Measurements from ENCODE around the gene POMT1.
A peak's percentile ranks its signal among the peaks of the same experiment; 100 is the strongest.
"Not testable (repeated sequence)": the region's sequence is repeated elsewhere in the genome, so short reads cannot be mapped to it uniquely, and the experiment has no call there.

The POMT1 gene

DNA sequence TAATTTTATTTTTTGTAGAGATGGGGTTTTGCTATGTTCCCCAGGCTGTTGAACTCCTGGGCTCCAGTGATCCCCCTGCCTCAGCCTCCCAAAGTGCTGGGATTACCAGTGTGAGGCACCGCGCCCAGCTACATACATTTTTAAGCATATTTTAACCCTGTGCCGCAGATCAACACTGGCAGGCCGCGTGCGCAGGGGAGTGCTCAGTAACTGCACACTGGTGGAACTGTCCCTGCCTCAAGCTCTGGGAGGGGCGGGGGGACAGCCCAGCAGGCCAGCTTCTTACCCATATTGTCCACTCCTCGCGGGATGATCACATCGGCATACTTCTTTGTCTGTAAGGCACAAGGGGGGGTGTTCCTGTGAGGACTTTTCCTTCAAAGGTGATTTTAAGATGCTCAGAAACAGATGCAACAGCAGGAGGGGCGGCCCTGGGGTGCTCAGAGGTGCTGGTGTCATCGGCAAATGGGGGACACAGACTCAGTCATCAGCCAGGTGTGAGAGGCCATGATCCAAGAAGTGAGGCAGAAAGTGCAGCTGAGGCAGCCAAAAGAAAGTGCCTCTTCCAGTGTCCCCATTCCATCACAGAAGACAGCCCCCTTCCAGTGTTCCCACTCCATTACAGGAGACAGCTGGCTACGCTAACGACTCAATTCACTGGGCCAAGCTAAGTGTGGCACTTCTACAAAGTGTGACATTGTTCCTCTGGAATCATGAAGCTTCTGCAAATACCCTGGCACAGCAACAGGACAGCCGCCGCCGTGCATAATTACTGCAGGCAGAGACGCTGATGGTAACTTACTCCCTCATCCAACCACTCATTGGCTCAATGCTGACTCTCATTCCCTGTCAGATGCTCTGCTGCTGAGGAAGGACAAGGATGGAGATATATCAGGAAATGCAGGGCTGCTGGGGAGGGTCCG lies 23.2 kb downstream of the POMT1 start:
- DNase-seq (ENCODE audit: low read depth, low spot score) = no peak

GRCh38 chr9:131528186-131528585 lies 25.5 kb downstream of the POMT1 start:
- no peak for DNase-seq (ENCODE audit: low read depth, low spot score)

- no peak for DNase-seq (ENCODE audit: low read depth, low spot score)
Observed at GRCh38 chr9:131528886-131529505, 26.3 kb downstream of the POMT1 start.

DNA sequence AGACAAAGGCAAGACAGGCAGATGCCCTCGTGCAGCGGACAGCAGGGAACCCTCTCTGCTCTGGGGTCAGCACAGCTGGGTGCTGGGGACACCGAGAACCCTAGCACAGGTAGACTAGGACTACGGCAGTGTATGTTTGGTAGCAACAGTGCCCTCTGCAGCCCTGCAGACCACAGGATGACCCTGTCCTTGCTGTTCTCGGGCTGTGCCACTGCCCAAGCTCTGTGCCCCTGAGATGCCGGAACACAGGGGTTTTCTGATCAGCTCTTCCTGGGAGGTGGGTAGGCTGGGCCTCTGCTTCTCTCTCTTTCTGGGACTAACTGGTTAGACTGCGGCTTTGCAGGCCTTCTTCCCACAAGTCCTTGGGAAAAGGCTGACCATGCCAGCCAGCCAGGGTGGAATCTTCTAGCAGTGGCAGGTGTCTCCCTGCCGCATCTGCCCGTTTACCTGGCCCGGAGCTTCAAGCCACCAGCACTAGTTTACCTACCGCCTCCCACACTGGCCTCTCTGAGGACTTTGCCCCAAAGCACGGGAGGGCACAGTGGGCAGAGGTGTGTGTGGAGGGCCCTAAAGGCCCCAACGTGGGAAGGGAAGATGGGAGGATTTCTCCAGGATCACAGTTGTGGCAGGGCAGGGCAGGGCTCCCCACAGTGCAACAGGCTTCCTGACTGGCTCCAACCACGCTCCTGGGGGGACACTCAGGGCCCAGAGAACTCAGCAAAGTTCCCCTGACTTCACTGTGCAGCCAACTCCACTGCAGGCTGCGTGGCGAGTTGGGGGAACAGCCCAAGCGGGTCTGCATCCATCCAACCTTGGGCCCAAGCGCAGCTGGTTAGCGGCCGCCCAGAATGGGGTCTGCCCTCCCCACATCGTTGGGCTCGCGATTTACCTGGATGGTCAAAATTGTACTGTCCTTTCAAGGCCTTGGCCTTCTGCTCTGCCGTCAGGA lies 27.2 kb downstream of the POMT1 start:
- DNase-seq (ENCODE audit: low read depth, low spot score) = no peak

- no peak for DNase-seq (ENCODE audit: low read depth, low spot score)
Observed at GRCh38 chr9:131530546-131530919, 27.8 kb downstream of the POMT1 start.

GRCh38 chr9:131530920-131531832 lies 28.5 kb downstream of the POMT1 start, which contains the start of gene UCK1:
Gene UCK1 (minus strand): TSS chr9:131531263. CDS start chr9:131531174, 89 bp downstream.
- peak; percentile 51 for DNase-seq (ENCODE audit: low read depth, low spot score)

GRCh38 chr9:131534721-131535237 lies 32.1 kb downstream of the POMT1 start:
- no peak for DNase-seq (ENCODE audit: low read depth, low spot score)

GRCh38 chr9:131537946-131538345 lies 35.2 kb downstream of the POMT1 start:
- no peak for DNase-seq (ENCODE audit: low read depth, low spot score)

DNA sequence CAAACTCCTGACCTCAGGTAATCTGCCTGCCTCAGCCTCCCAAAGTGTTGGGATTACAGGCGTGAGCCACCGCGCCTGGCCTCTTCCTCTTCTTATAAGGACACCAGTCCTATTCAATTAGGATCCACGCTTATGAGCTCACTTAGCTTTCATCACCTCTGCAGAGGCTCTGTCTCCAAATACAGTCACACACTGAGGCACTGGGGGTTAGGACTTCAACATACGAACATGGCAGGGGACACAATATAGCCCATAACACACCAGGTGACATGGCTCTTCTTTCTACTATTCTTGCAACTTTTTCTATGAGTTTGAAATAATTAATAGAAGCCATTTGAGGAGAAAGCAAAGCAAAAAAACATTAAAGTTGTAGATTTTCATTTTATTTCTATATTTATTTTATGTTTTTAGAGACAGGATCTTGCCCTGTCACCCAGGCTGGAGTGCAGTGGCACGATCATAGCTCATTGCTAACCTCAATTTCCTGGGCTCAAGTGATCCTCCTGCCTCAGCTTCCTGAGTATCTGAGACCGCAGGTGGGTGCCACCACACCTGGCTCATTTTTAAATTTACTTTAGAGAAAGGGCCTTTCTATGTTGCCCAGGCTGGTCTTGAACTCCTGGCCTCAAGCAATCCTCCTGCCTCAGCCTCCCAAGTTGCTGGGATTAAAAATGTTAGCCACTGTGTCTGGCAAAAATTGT lies 36.7 kb downstream of the POMT1 start:
- no peak for DNase-seq (ENCODE audit: low read depth, low spot score)

DNA sequence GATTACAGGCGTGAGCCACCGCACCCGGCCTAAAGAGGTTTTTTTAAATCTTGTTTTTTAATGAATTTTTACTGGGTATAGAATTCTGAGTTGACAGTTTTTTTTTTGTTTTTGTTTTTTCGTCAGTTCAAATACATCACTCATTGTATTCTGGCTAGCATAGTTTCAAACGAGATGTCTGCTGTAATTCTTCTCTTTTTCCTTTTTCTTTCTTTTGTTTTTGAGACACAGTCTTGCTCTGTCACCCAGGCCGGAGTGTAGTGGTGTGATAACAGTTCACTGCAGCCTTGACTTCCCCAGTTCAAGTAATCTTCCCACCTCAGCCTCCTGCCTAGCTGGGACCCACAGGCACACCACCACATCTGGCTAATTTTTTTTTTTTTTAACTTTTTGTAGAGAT lies 40.4 kb downstream of the POMT1 start:
- no peak for DNase-seq (ENCODE audit: low read depth, low spot score)

DNA sequence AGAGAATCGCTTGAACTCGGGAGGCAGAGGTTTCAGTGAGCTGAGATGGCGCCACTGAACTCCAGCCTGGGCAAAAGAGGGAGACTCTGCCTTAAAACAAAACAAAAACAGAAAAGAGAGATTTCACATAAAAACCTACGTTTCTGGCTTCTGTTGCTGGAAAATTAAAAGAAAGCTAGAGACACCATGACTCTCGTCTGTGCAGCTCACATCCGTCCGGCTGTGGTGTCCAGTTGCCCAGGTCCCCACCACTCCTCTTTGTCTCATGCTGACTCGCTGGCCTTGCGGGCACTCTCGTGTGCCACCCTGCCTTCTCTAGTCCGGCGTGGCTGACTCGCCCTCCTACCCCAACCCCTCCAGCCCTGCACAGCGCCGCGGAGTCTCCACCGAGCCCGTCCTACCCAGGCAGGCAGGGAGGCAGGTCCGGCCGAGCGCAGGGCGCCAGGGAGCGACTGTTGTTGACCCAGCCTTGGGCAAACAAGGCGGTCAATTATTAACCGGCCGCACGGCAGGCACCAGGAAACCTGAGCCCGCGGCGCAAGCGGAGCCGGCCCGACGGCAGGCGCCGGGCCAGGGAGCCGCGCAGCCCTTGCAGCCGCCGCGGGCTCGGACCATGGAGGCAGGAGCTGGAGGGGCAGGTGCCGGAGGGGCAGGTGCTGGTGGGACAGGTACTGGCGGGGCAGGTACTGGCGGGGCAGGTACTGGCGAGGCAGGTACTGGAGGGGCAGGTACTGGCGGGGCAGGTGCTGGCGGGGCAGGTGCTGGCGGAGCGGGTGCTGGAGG lies 42.5 kb downstream of the POMT1 start, which contains the start of gene PRRT1B:
Gene PRRT1B, plus strand, starts transcription at position 521 of the 783 bp plus-strand sequence. Its CDS starts 93 bp downstream, at position 614.
- DNase-seq (ENCODE audit: low read depth, low spot score) = no peak

GRCh38 chr9:131545786-131546335 lies 43.1 kb downstream of the POMT1 start:
- no peak for DNase-seq (ENCODE audit: low read depth, low spot score)

- no peak for DNase-seq (ENCODE audit: low read depth, low spot score)
Observed at GRCh38 chr9:131546336-131547084, 43.8 kb downstream of the POMT1 start.

DNA sequence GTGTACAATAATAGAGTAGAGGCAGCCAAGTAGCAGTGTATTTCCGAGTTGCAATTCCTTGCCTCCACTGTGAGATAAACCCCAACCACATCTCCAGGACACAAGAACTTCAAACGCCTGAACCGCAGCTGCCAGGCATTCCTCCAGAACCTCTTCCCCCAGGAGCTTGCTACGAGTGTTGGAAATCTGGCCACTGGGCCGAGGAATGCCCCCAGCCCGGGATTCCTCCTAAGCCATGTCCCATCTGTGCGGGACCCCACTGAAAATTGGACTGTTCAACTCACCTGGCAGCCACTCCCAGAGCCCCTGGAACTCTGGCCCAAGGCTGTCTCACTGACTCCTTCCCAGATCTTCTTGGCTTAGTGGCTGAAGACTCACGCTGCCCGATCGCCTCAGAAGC lies 46.5 kb downstream of the POMT1 start:
- DNase-seq (ENCODE audit: low read depth, low spot score) = not testable (repeated sequence)

DNA sequence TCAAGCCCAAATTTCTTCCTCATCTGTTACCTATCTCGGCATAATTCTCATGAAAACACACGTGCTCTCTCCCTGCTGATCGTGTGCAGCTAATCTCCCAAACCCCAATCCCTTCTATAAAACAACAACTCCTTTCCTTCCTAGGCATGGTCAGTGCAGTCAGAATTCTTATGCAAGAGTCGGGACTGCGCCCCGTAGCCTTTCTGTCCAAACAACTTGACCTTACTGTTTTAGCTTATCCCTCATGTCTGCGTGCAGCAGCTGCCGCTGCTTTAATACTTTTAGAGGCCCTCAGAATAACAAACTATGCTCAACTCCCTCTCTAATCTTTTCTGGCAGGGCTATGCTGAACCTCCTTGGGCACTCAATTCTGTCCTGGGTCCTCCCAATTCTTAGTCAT lies 47.7 kb downstream of the POMT1 start:
- not testable (repeated sequence) for DNase-seq (ENCODE audit: low read depth, low spot score)

DNA sequence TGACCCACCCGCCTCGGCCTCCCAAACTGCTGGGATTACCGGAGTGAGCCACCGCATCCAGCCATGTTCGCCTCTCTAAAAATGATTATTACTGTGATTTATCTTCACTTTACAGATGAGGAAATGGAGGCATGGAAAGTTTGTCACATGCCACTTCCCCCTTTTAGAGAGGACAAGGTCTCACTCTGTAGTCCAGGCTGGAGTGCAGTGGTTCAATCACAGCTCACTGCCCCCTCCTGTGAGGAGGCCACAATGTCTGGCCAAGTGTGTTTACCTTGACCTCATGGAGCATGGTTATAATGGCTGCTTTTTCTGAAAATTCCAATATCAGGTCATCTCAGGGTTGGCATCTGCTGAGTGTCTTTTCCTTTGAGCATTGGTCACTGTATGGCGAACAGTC lies 49.3 kb downstream of the POMT1 start:
- no peak for DNase-seq (ENCODE audit: low read depth, low spot score)

DNA sequence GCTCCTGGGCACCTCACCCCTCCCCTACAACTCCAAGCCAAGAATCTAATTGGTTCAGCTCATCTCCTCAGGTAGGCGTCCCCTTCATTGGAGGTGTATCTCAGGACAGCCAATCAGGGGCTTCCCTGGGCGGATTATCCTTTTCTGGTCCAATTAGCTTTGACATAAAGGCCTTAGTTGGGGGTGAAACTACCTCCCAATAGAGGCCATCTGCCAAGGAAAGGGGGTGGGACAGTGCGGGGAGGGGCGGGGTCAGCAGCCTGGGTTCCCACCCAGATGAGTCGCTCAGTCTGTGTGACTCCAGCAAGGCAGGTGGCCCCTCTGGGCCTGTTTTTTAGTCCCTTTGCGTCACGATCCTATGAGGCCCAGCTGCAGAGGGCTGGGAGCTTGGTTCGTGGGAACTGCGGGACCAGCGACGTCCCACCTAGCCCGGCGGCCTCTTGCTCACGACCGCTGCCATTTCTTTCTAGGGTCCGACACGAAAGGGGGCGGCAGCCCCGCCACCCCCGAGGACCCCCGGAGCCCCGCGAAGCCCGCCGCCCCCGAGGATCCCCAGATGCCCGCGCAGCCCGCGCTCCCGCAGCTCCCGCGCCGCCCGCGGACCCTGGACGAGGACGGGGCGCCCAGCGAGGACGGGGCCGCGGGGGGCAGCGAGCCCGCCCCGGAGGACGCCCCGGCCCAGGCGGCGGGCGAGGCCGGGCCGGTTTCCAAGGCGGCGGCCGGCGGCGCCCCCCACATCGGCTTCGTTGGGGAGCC lies 51.5 kb downstream of the POMT1 start:
- DNase-seq (ENCODE audit: low read depth, low spot score) = no peak
